Measurements from ENCODE around the gene INIP. TPM values are rescaled to one million over a fixed set of nuclear protein-coding genes. Genes with fewer than 3 reads are reported as not detected.

The INIP gene, protein sequence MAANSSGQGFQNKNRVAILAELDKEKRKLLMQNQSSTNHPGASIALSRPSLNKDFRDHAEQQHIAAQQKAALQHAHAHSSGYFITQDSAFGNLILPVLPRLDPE
- total RNA-seq = 10 to 100 TPM; 14.1 to 19.9 TPM
- 10 to 100 TPM in 1 of 2 donors, 1 to 10 TPM in 1; 6.4 to 11.5 TPM for polyA plus RNA-seq
- long read RNA-seq, donor 1, full-length matches to known transcripts = 14 of 23 reads
- long read RNA-seq, donor 1, partial matches to known transcripts = 0 of 23 reads
- long read RNA-seq, donor 1, other reads (novel, unspliced or antisense) = 9 of 23 reads
- long read RNA-seq, donor 2, full-length matches to known transcripts = 5 of 8 reads
- long read RNA-seq, donor 2, partial matches to known transcripts = 0 of 8 reads
- long read RNA-seq, donor 2, other reads (novel, unspliced or antisense) = 3 of 8 reads

DNA sequence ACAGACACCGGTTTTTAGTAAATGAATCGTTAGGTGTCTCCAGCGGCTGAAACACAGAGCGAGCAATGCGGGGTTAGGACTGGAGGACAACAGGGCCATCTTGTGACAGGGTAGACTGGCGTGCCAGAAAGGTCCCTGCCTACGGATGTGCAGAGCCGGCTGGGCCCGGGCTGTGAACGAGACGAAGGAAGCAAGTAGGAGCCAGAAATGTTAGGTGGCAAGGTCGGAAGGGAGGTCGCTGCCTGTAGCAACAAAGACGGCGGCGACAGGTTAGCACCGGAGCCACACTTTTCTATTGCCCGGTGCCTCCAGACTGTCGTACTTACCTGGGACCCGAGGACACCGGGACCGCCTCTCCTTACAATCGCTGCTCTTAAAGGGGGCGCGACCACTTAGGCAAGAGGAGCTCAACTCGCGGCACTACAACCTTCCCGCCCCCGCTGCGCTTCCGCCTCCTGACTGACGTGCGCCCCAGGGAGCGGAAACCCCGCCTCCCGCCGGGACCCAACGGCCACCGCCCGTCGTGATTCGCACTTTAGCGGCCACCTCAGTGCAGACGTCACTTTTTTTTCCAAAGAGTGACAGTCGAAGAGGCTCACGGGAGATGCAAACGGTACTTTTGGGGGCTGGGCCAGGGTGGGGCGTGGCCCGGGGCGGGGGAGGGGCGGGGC lies at the start of gene INIP:
Gene INIP (minus strand): TSS at position 457 of the 671 bp plus-strand sequence. CDS start 1,632 bp downstream, outside the sequence.
- peak; percentile 98 to 99 for DNase-seq
- H3K4me3 ChIP-seq (ENCODE audit: low read length in 2 of 2) = peak within 1 kb of the TSS; percentile 62 to 79
- no peaks in the 10 kb centered on the region for H3K9me3 ChIP-seq (ENCODE audit: control insufficient read depth, low read length)
- peak; percentile 97 for ATAC-seq (ENCODE audit: low FRiP score)
- H3K27ac ChIP-seq (ENCODE audit: low read depth in 1 of 2, low read length in 2 of 2) = peak within 1 kb of the TSS in 1 of 2 donors; percentile 72
- WGBS, 2 donors = 1% methylated on average over 50 to 51 of the region's 51 CpGs
- no peaks in the 10 kb centered on the region for H3K36me3 ChIP-seq (ENCODE audit: control insufficient read depth in 1 of 2, insufficient read depth in 2 of 2, low read length in 1 of 2)
- H3K4me1 ChIP-seq (ENCODE audit: control insufficient read depth in 1 of 2, insufficient read depth in 2 of 2, low read length in 2 of 2) = no peaks in the 10 kb centered on the region
- no peaks in the 10 kb centered on the region for H3K27me3 ChIP-seq (ENCODE audit: control insufficient read depth in 1 of 2, insufficient read depth in 2 of 2, low read length in 1 of 2)
- intact Hi-C loops (cut with DNase I) = loop anchor here (2.0 to 10.0 kb wide), 5 partner anchors 33 to 343 kb away; partner anchors contain the start of gene SNX30 (in 1 of the 2)

DNA sequence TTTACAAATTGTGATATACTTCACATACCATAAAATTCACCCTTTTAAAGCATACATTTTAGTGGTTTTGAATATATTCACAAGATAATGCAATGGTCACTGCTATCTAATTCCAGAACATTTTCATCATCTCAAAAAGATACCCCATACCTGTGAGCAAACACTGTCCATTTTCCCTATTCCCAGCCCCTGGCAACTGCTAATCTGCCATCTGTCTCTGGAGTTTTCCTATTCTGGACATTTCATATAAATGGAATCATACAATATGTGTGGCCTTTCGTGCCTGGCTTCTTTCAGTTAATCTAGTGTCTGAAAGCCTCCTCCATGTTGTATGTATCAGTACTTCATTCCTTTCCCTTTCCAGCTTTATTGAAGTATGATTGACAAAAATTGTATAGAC lies 47.4 kb upstream of the INIP start:
- Histone ChIP-seq H3K36me3 (ENCODE audit: control insufficient read depth in 1 of 2, insufficient read depth in 2 of 2, low read length in 1 of 2) (no peaks in the 10 kb centered on the region), H3K27me3 (ENCODE audit: control insufficient read depth in 1 of 2, insufficient read depth in 2 of 2, low read length in 1 of 2) (no peaks in the 10 kb centered on the region), H3K27ac (ENCODE audit: low read depth in 1 of 2, low read length in 2 of 2) (no peak overlapping the region), H3K4me3 (ENCODE audit: low read length in 2 of 2) (no peak overlapping the region), H3K4me1 (ENCODE audit: control insufficient read depth in 1 of 2, insufficient read depth in 2 of 2, low read length in 2 of 2) (no peaks in the 10 kb centered on the region), H3K9me3 (ENCODE audit: control insufficient read depth, low read length) (no peaks in the 10 kb centered on the region)
- intact Hi-C loops (cut with DNase I) = no loop called here
- WGBS, 2 donors = 62 to 73% methylated on average over 1 of the region's 1 CpG
- no peak for ATAC-seq (ENCODE audit: low FRiP score)
- DNase-seq = no peak

DNA sequence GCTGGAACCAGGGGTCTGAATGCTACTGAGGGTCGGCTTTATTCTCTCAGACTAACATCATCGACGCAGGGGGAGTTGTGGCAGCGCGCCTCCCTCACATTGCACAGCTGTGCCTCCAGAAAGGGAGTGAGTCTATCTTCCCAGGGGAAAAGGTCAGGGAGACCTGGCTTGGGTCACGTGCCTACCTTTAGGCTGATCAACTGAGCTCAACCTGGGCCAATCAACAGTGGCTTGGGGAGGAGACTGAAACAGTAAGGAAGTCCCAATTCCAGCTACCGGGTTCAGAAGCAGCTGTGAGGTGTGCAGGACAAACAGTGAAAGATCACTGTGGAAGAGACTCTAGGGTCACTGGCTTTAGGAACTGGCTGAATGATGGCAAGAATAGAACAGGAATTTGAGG lies 46.9 kb upstream of the INIP start:
- H3K4me1 ChIP-seq (ENCODE audit: control insufficient read depth in 1 of 2, insufficient read depth in 2 of 2, low read length in 2 of 2) = no peaks in the 10 kb centered on the region
- DNase-seq (no peak), ATAC-seq (ENCODE audit: low FRiP score) (no peak)
- H3K4me3 ChIP-seq (ENCODE audit: low read length in 2 of 2) = no peak overlapping the region
- no peak overlapping the region for H3K27ac ChIP-seq (ENCODE audit: low read depth in 1 of 2, low read length in 2 of 2)
- H3K27me3 ChIP-seq (ENCODE audit: control insufficient read depth in 1 of 2, insufficient read depth in 2 of 2, low read length in 1 of 2) = no peaks in the 10 kb centered on the region
- H3K9me3 ChIP-seq (ENCODE audit: control insufficient read depth, low read length) = no peaks in the 10 kb centered on the region
- no peaks in the 10 kb centered on the region for H3K36me3 ChIP-seq (ENCODE audit: control insufficient read depth in 1 of 2, insufficient read depth in 2 of 2, low read length in 1 of 2)
- 76% methylated on average over 7 of the region's 7 CpGs for WGBS, 2 donors
- intact Hi-C loops (cut with DNase I) = no loop called here

DNA sequence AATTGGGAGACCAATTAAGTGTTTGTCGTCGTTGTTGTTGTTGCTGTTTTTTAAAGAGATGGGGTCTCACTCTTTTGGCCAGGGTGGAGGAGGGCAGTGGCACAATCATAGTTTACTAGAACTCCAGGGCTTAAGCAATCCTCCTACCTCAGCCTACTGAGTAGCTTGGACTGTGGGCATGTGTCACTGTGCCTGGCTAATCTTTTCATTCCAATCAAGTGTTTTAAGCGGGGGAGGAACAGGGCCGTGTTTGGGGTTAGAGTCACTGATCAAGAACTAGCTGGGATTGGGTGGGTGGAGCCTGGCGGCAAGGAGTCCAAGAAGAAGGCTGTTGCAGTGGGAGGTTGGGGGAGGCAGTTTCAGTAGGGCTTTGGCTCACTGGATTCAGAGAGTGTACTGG lies 46.4 kb upstream of the INIP start:
- Histone ChIP-seq H3K4me3 (ENCODE audit: low read length in 2 of 2) (no peak overlapping the region), H3K36me3 (ENCODE audit: control insufficient read depth in 1 of 2, insufficient read depth in 2 of 2, low read length in 1 of 2) (no peaks in the 10 kb centered on the region), H3K27ac (ENCODE audit: low read depth in 1 of 2, low read length in 2 of 2) (no peak overlapping the region), H3K27me3 (ENCODE audit: control insufficient read depth in 1 of 2, insufficient read depth in 2 of 2, low read length in 1 of 2) (no peaks in the 10 kb centered on the region), H3K9me3 (ENCODE audit: control insufficient read depth, low read length) (no peaks in the 10 kb centered on the region), H3K4me1 (ENCODE audit: control insufficient read depth in 1 of 2, insufficient read depth in 2 of 2, low read length in 2 of 2) (no peaks in the 10 kb centered on the region)
- ATAC-seq (ENCODE audit: low FRiP score) (no peak), DNase-seq (no peak)
- intact Hi-C loops (cut with DNase I) = no loop called here
- 63 to 66% methylated on average over 5 of the region's 5 CpGs for WGBS, 2 donors

DNA sequence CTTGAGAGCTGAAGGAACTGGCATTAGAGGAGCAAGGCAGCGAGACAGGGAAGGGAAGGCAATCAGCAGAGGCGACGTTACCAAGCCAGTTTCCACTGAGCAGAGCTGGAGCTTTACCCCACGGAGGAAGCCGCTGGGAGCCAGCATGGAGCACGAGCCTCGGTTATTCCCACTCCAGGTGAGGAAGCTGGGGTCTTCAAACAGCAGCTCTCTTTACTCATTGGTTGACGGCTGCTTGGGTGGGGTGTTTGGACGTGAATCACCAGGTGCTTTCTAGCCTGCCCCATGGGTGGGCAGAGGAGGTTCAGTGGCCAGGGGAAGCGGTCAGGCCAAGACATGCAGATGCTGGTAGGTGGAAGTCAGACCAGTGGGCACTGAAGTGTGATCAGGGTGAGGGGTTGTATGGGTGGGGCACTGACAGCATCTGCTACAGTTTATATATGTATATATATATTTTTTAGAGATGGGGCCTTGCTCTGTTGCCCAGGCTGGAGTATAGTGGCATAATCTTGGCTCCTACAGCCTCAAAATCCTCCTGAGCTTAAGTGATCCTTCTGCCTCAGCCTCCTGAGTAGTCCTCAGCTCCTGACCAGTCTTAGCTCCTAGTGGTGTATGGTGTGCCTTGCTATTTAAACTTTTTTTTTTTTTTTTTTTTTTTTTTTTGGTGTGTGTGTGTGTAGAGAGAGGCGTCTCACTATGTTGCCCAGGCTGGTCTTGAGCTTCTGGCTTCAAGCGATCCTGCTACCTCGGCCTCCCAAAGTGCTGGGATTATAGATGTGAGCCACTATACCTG lies 45.0 kb upstream of the INIP start:
- intact Hi-C loops (cut with DNase I) = no loop called here
- WGBS, 2 donors = 92 to 94% methylated on average over 13 of the region's 13 CpGs
- Histone ChIP-seq H3K4me1 (ENCODE audit: control insufficient read depth in 1 of 2, insufficient read depth in 2 of 2, low read length in 2 of 2) (no peaks in the 10 kb centered on the region), H3K27ac (ENCODE audit: low read depth in 1 of 2, low read length in 2 of 2) (no peak overlapping the region), H3K27me3 (ENCODE audit: control insufficient read depth in 1 of 2, insufficient read depth in 2 of 2, low read length in 1 of 2) (no peaks in the 10 kb centered on the region), H3K9me3 (ENCODE audit: control insufficient read depth, low read length) (no peaks in the 10 kb centered on the region), H3K4me3 (ENCODE audit: low read length in 2 of 2) (no peak overlapping the region), H3K36me3 (ENCODE audit: control insufficient read depth in 1 of 2, insufficient read depth in 2 of 2, low read length in 1 of 2) (no peaks in the 10 kb centered on the region)
- DNase-seq (no peak), ATAC-seq (ENCODE audit: low FRiP score) (no peak)

DNA sequence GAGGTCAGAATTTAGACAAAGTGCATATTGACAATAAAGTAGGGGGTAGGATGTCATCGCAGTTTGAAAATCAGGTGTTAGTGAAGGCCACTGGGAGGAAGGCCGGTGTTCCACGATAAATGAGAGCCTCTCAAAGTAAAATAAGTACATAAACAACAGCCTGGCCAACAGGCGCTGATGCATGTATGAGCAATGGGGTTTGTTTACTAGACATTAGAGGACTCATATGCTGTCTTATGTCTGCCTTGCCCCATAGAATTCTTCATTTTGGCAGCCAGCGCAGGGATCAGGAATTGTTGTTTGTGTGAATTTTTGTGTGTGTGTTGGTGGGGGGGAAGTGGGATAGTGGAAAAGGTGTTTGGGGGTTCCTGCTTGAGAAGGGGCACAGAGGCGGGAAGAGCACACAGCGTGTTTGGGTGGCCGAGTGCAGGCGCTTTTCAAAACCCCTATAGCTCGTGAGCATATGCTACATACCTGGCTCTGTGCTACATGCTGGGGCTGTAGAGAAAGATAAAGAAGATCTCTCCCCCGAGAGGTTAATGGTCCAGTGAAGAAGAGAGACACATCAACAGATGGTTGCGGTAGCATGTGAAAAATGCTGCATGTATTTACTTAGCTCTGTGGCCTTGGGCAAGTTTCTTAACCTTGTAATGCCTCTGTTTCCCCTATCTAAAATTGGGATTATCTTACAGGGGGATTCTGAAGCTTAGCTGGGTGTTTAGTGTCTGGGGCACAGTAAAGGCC lies 44.2 kb upstream of the INIP start:
- no peak for ATAC-seq (ENCODE audit: low FRiP score)
- Histone ChIP-seq H3K36me3 (ENCODE audit: control insufficient read depth in 1 of 2, insufficient read depth in 2 of 2, low read length in 1 of 2) (no peaks in the 10 kb centered on the region), H3K9me3 (ENCODE audit: control insufficient read depth, low read length) (no peaks in the 10 kb centered on the region), H3K4me1 (ENCODE audit: control insufficient read depth in 1 of 2, insufficient read depth in 2 of 2, low read length in 2 of 2) (no peaks in the 10 kb centered on the region), H3K4me3 (ENCODE audit: low read length in 2 of 2) (no peak overlapping the region), H3K27me3 (ENCODE audit: control insufficient read depth in 1 of 2, insufficient read depth in 2 of 2, low read length in 1 of 2) (no peaks in the 10 kb centered on the region), H3K27ac (ENCODE audit: low read depth in 1 of 2, low read length in 2 of 2) (no peak overlapping the region)
- intact Hi-C loops (cut with DNase I) = no loop called here
- DNase-seq = no peak
- WGBS, 2 donors = 92 to 94% methylated on average over 12 of the region's 12 CpGs

DNA sequence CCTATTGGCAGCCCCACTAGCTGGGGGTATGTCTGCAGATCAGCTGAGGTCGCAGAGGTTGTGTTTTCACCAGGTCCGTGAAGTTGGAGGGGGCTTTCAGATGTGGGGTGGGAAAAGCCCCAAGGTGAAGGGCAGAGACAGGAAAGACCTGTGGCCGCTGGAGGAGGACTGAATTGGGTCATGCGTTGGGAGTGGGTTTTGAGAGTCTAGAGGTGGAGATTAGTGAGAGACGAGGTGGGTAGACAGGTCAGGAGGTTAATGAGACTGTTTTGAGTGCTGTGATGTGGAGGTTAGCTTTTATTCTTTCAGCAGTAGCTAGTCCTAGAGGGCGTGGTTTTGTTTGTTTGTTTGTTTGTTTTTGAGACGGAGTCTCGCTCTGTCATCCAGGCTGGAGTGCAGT lies 42.9 kb upstream of the INIP start:
- intact Hi-C loops (cut with DNase I) = no loop called here
- ATAC-seq (ENCODE audit: low FRiP score) = no peak

DNA sequence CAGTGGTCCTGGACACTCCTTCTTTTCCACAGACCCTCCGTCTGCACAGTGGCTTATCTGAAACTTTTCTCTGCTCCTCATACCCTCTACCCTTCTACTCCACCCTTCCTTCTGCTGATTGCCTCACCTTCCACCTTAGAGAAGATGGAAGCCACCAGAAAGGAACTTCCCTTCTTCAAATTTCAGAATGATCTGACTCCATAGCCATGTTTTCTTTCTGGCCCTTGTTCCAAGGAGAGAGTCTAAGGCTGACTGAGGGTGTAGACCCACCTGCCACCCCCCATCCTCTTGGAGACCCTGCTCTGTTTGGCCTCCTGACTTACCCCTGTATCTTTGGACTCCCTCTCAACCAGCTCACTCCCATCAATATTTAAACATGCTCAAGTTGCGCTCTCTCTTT lies 40.0 kb upstream of the INIP start:
- ATAC-seq (ENCODE audit: low FRiP score) (no peak), DNase-seq (no peak)
- Histone ChIP-seq H3K36me3 (ENCODE audit: control insufficient read depth in 1 of 2, insufficient read depth in 2 of 2, low read length in 1 of 2) (no peaks in the 10 kb centered on the region), H3K4me3 (ENCODE audit: low read length in 2 of 2) (no peak overlapping the region), H3K27me3 (ENCODE audit: control insufficient read depth in 1 of 2, insufficient read depth in 2 of 2, low read length in 1 of 2) (no peaks in the 10 kb centered on the region), H3K4me1 (ENCODE audit: control insufficient read depth in 1 of 2, insufficient read depth in 2 of 2, low read length in 2 of 2) (peaks cover 0 to 1% of the 10 kb centered on the region in 2 donors), H3K27ac (ENCODE audit: low read depth in 1 of 2, low read length in 2 of 2) (no peak overlapping the region), H3K9me3 (ENCODE audit: control insufficient read depth, low read length) (no peaks in the 10 kb centered on the region)
- intact Hi-C loops (cut with DNase I) = no loop called here
- WGBS, 2 donors = 97 to 100% methylated on average over 2 of the region's 2 CpGs

More for the DNA sequence above, 42.9 kb upstream of the INIP start:
- DNase-seq = no peak
- no peaks in the 10 kb centered on the region for H3K36me3 ChIP-seq (ENCODE audit: control insufficient read depth in 1 of 2, insufficient read depth in 2 of 2, low read length in 1 of 2)
- WGBS, 2 donors = 85 to 88% methylated on average over 8 of the region's 8 CpGs
- H3K27me3 ChIP-seq (ENCODE audit: control insufficient read depth in 1 of 2, insufficient read depth in 2 of 2, low read length in 1 of 2) = no peaks in the 10 kb centered on the region
- no peaks in the 10 kb centered on the region for H3K9me3 ChIP-seq (ENCODE audit: control insufficient read depth, low read length)
- no peaks in the 10 kb centered on the region for H3K4me1 ChIP-seq (ENCODE audit: control insufficient read depth in 1 of 2, insufficient read depth in 2 of 2, low read length in 2 of 2)
- H3K4me3 ChIP-seq (ENCODE audit: low read length in 2 of 2) = no peak overlapping the region
- H3K27ac ChIP-seq (ENCODE audit: low read depth in 1 of 2, low read length in 2 of 2) = no peak overlapping the region

Measured in aorta (tissue), 5 donors.